Activated CD8-positive, alpha-beta memory T cell treated with anti-CD3 and anti-CD28 coated beads for 4 hours (primary cell): ENCODE measurements around the gene ARHGAP15.

ENCODE experiments used
- DNase-seq, 2 donors: peaks; one replicate each; pipeline ENCODE4 v3.0.0-alpha.2; 2020; ENCODE audit warnings: low read depth in 2 of 2

The ARHGAP15 gene

DNA sequence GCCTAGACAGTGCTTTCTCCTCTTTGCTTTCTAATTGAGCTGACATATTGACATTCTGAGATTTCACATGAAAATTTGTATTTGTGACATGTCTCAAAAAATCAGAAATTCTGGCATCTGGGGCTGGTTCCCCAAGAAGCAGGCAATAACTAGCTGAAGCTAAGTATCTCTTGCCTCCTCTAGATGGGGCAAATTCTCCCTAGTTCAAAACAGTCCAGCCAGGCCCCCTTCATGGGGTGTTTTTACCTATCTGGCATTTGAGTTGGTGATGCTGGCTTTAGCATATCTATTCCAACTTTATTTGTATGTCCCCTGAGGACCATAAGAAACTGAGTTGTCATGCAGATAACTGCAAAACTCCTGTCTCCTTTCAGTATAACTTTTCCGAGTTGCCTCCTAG is 39.9 kb downstream of the ARHGAP15 start:
- no peak for DNase-seq

DNA sequence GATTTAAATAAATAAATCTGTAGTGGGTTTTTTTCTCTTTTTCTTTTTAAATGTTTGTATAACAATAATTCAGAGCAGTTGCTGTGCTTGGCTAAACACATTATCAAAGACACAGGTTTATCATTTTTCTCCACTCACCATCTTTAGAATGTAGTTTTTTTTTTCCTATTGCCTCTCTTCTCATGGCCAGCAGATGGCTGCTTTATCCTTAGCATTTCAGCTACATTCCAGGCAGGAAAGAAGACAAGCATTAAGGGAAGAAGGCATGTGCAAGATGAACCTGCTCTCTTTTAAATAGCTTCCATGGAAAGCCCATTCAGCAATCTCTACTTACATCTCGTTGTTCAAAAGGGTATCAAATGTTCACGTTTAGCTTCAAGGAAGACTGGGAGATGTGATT is 42.6 kb downstream of the ARHGAP15 start:
- no peak for DNase-seq

DNA sequence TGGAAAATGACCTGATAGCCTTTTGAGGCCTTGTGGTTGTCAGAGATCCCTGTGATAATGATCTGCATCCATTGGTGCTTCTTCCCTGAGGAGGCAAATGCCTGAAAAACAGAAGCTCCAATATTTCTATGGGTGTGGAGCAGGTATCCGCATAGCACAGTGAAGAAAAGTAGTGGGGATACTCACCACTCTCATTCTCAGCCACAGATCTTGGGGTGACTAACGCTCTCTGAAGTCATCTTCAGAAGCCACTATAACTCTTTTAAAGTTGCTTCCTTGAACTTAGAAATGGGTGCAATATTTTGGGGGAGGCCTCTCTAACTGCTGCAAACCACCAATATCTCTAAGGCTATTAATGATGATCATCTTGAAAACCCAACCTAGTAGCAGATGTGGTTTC is 46.2 kb downstream of the ARHGAP15 start:
- no peak for DNase-seq

DNA sequence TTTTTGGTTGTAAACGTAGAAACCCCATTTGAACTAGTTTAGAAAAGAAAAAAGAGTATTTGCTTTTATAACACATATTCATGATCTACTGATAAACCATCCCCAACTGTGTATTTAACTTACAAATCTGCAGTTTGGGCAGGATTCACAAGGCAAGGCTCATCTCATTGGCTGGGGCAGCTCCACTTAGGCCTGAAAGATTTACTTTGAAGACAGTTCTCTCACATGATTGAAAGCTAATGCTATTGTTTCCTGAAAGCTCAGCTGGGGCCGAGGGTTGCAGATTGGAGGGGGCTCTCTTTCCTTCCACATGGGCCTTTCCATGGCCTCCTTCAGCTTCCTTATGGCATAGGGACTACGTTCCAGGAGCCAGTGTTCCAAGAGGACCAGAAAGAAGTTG is 47.4 kb downstream of the ARHGAP15 start:
- DNase-seq = no peak

DNA sequence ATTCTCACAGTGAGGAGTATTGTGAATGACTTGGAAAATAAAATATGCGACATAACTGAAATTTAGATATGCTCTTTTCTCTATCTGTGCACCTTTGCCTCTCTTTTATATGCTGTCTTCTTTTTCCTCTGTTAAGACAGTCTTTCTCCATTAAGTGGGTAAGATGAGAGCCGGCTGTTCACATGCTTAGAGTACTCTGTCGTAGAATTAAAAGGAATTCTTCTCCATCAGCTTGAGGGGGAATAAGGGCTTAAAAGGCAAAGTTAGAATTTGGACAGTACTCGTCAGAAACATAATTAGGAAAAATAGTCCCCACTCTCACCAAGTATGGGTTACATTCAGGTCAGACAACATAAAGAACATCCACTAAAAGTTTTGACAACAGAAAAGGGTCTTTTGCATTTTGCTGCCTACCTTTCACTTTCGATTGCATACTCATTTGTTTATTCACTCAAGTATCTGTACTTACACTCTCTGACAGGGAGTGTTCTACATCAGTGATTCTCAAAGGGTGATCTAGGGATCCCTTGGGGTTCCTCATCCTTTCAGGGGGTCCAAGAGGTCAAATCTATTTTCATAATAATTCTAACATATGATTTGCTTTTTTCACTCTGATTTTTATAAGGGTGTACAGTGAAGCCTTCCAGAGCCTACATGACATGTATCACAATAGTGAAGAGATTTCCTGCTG is 48.0 kb downstream of the ARHGAP15 start:
- DNase-seq = no peak

DNA sequence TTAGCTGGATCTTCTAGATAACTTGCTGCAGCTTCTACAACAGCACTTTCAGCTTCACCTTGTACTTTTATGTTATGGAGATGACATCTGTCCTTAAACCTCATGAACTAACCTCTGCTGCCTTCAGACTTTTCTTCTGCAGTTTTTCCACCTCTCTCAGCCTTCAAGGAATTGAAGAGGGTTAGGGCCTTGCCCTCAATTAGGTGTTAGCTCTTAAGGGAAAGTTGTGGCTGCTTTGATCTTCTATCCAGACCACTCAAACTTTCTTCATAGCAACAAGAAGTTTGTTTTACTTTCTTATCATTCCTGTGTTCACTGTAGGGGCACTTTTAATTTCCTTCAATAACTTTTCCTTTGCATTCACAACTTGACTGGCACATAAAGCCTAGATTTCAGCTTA is 52.3 kb downstream of the ARHGAP15 start:
- DNase-seq = no peak

DNA sequence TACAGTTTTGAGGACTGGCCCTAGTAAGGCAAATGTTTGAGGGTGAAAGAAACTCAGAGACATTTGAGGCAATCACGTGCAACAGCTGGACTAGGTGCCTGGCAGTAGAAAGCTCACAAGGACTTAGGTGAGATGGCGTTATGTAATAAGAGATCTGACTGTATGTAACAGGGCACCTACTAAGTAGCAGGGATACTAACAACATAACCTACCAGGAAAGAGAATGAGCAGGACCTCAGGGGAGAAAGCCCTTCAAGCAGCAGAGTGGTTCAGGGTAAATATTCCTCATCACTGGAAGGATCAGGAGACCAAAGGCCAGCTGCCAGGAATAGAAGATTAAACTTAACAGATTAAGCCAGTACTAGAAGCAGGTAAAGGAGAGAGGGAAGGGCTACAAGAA is 53.4 kb downstream of the ARHGAP15 start:
- no peak for DNase-seq

DNA sequence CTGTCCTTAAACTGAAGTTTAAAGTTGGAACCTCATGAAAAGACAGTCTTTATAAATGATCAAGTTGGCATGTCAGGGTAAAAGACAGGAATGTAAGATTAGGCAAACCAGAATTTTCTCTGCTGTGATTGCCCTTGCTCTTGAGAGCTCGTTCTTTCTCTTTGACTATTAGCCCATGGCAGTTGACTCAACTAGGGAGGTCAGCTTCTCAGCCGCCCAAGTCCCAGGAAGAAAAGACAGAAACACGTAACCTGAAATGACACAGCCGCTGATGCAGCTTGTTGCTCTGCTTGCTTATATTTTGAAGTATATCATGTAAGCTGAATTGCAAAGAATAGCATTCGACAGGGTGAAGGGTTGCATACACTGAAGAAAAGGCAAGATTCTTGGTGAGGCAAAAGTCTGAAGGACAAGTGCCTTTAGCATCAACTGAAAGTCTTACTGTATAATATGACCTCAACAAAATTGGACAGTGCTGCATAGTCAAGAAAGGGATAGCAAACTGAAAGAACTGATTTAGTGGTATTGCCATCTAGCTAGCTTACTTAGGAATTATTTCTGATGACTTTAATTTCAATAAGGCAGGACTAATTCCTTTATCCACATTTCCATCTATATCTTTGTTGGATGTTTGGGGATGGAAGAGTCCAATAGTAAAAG is 54.7 kb downstream of the ARHGAP15 start:
- no peak for DNase-seq

DNA sequence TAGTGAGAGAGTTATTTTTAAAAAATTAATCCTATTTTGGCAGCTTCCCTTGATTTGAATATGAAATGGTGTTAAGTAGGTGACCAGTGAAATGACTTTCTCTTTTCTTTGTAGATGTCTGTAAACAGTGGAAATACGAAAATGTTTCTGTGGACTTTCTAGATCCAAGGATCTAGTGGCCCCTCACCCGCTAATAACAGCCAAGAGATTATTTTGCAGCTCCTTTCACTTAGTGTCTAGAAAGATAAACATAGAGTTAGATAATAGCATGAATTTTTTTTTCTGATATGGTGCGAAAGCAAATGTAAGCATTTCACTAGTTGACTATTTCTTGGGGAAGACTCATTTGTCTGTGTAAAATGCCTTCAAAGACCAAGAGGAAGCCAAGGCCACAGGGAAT is 57.7 kb downstream of the ARHGAP15 start:
- DNase-seq = no peak

DNA sequence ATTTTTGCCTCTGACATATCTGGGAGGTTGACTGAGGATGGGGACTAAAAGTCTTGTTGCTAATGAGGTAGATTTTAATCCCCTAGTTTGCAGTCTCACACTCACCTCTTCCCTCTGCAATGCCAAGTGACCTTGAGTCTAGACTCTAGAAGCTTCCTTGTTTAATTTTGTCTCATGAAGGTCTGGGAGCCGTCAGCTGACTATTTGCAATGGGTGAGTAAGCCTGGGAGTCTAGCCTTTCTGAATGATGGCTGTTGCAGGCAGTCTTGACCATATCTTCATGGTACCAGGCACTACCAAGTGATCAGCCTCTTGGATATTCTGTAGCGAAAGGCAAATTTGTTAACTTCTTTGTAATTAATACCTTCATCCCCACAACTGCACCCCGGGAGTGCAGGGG is 61.2 kb downstream of the ARHGAP15 start:
- DNase-seq = no peak

DNA sequence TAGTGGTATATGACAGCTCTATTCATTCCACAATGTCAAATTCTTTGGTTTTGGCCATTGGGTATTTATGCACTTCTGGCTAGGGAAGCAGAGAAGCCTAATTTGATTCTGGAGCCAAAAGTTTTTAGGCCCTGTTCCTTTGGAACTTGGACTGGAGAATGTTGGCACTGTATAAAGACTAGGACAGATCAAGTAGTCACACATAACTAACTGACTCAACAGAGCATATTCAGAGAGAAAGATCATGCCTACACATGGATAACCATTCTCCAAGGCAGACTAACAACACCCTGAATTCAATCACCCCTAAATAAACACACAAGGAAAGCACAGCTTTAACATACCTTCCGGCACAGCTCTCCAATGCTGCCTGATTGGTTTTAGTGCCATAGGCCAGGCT is 62.9 kb downstream of the ARHGAP15 start:
- no peak for DNase-seq

DNA sequence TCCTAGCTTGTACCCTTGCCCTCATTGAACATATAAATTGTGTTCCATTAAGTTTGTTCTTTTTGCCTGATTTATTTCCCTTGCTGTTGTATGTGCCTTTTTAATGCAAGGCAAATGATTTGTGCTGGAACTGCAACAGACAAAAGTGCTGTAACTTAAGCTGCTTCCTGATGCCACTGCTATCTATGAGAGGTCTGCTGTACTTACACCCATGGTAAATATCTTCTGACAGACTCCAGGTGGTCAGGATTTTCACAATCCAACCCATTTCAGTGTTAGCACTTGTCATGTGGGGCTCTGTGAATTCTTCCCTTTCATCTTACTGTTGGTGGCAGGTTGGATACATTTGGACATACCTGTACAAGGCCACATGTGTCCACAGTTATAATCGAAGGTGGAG is 63.5 kb downstream of the ARHGAP15 start:
- no peak for DNase-seq

DNA sequence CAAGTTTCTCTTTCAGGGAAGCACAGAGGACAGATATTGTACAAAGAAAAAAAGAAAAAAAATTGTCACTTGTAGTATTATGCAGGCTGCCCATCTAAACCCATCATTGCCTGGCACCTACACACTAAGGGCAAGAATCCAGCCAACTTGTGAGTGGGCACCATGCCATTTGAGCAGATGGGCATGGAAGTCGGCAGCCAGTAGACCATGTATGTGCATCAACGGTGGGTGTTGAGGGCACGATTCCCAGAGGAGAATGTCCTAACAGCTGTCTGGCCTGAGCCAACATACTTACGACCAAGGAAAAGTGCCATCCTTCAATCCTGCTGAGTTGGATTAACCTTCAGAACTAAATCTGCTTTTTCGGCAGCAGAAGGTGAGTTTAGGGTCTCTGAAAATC is 63.9 kb downstream of the ARHGAP15 start:
- DNase-seq = no peak

DNA sequence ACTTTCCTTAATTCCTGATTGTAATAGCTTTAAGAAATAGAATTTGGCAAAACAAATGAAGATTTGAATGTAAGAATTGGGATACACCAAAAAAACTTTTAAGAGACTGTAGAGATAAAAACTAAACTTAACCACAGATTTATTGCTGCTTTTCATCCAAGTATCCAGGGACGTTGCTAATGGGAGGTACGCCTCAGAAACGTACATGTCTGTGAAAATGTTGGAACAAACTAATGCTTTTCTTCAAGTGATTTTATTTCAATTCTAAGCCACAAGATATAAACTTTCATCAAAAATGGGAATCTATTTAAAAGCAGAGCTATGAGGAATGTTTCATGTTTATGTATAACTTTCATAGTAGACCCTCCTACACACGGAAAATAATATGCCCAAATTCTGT is 66.3 kb downstream of the ARHGAP15 start:
- DNase-seq = no peak

DNA sequence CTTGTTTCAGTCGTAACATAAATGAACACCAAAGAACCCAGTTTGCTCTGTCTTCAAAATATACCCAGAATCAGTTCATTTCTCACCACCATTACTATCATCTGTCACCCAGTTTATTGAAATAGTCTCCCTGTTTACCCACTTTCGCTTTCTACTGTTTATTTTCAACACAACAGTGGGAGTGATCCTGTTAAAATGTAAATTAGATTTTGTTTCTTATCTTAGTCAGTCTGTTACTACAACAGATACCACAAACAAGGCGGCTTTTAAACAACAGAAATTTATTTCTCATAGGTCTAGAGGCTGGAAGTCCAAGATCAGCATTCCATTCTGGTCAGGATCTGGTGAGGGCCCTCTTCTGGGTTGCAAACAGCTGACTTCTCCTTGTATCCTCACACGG is 74.8 kb downstream of the ARHGAP15 start:
- DNase-seq = no peak

DNA sequence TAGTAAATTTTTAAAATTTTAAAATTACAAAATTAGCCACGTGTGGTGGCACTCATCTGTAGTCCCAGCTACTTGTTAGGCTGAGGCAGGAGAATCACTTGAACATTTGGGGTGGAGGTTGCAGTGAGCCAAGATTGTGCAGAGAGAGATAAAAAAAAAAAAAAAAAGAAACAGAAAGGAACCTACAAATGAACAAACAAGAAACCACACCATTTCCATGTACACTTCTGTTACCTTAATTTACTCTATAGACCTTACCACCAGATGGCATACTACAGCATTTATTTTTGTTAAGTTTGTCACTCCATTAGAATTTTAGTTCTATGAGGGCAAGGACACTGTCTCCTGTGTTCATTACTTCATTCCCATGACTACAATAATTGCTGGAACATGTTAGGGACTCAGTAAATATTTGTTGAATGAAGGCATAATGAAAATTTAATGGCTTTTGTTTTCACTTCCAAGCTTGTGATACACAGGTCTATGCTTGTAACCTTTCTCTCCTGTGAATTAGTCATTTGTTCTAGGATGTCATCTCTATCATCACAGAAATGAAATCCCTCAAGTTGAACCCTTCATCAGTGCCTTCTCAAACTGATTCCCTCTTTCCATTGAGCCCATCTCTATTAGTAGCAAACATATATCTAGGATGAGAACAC is 76.0 kb downstream of the ARHGAP15 start:
- DNase-seq = no peak

DNA sequence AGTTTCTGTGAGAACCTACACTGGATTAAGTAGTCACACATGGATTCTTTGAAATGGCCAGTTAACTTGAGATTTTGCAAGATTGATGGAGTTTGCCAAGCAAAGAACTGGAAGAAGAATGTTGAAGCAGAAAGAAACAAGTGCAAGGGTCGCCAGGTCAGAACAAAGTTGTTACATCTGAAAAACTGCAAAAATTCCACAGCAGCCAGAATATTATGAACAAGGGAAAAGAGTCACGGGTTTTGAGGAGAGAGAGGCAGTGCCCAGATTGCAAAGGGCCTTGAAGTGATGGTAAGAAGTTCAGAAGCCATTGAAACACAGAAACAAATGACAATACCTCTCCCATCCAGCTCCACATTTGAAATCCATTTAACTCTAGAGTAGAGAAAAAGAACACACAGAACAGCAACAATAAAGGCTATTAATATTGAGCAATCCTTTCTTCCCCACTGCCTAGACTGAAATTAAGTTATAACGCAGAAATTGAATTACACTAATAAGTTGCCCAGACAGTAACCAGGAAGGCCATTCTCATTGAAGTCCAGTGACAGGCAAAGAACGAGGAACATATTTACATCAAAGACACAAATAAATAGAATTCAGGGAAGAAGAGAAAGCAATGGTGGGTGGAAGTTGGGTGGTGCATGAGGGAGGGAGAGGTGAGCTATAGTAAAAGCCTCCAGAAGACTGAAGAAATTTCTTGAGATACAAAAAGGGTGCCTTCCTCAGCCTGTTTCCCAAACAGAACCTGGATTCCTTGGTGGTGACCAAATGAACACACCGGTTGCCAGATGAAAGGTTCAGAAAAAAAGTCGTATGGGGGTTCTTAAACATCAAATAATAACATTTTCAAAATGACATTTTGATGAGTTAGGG is 80.6 kb downstream of the ARHGAP15 start:
- DNase-seq = no peak

DNA sequence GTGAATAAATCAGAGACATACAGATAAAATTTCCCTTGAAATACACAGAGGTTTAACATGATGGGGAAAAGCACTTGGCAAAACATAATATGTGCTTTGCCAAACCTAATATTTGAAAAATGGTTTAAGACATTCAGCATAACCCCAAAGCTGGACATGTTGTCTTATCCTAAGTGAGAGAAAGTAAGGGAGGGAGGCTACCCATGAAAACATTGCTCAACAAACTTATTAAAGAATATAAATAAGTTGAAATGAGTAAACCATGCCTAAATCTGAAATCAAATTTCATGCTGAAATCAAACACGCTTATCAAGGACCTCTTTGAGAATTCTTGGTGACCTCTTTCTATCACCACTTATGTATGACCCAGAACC is 81.2 kb downstream of the ARHGAP15 start:
- DNase-seq = no peak

DNA sequence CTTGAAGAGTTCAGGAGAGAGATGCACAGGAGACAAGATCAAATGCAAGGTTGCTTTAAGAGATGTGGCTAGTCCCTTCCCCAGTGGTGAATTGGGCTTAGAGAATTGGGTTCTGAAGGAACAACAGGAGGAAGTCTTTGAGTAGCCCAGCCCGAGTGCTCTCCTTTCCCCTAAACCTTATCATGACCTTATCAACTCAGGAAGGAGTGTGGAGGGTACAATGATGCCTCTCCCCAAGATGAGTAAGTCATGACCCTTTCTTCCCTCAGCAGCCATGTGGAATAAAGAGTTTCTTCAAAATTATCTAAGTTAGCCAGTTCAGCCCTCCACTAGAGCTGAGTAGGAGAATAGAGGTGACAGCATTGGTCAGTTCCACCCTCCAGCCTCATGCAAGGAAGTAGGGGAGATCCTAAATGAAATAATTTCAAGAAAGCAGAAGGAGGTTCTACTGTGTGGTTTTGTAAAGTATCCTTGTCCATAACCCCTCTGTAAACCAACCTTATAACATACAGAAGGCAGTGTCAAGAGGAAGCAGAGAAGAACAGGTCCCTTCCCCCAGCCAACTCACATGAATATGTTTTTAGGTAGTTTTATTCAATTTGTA is 88.4 kb downstream of the ARHGAP15 start:
- no peak for DNase-seq

DNA sequence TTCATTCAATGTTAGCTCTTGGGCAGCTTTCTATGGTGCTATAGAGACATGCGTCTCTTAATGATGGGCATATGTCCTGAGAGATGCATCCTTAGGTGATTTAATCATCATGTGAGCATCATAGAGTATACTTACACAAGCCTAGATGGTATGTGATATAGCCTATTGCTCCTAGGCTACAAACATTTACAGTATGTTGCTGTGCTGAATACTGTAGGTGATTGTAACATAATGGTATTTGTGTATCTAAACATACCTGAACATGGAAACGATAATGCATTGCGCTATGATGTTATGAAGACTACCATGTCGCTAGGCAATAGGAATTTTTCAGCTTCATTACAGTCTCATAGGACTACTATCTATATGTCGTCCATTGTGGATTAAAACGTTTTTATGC is 89.4 kb downstream of the ARHGAP15 start:
- no peak for DNase-seq

DNA sequence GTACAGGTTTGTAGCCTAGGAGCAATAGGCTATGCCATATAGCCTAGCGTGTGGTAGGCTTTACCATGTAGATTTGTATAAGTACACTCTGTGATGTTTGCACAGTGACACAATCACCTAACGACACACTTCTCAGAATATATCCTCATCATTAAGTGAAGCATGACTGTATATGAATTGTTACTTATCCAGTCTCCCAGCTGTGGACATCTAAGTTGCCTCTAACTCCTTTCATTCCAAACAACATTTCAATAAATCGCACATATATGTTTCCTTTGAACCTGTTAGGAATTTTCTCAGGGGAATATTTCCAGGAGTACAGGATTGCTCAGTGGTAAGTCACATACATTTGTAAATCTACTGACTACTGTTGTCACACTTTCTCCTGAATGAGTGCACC is 90.0 kb downstream of the ARHGAP15 start:
- no peak for DNase-seq

DNA sequence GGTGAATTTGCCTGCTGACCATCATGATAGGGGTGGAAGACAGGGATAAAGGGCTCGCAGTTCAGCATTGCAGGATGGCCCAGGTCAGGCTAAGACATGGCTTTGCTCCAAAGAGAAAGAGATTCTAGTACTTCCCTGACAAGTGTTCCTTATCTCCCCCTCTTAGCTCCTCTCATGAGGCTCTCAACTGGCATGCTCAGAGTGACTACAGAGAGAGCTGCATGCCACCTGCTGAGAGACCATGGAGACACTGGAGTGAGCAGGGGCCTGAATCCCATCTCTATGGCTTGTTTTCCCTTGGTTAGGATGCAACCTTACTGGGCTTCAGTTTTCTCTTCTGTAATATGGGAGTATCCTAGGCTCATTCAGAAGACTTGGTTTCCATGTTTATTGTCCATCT is 94.3 kb downstream of the ARHGAP15 start:
- no peak for DNase-seq
